Hematopoietic multipotent progenitor cell treated with erythropoietin and hydrocortisone succinate and interleukin-3 and kit ligand, for 17 days (in vitro differentiated cells): Measurements from ENCODE around the gene IBTK.
"Not testable (repeated sequence)": the region's sequence is repeated elsewhere in the genome, so short reads cannot be mapped to it uniquely, and the experiment has no call there.

Experiments used
- DNase-seq: peaks from one replicate; pipeline ENCODE4 v3.0.0-alpha.2; 2015; ENCODE audit warnings: low spot score

IBTK gene

GRCh38 chr6:82178759-82179112 lies 68.8 kb downstream of the IBTK start:
- no peak for DNase-seq

GRCh38 chr6:82178077-82178758 lies 69.3 kb downstream of the IBTK start:
- no peak for DNase-seq

GRCh38 chr6:82176616-82177015 lies 70.9 kb downstream of the IBTK start:
- DNase-seq = no peak

- DNase-seq = no peak
Measured at GRCh38 chr6:82172594-82172993, 75.0 kb downstream of the IBTK start.

GRCh38 chr6:82169138-82169876 lies 78.2 kb downstream of the IBTK start:
- DNase-seq = no peak

- no peak for DNase-seq
Measured at GRCh38 chr6:82166493-82166892, 81.1 kb downstream of the IBTK start.

- DNase-seq = no peak
Measured at GRCh38 chr6:82160255-82160990, 87.1 kb downstream of the IBTK start.

- not testable (repeated sequence) for DNase-seq
Measured at GRCh38 chr6:82152786-82153185, 94.8 kb downstream of the IBTK start.

- DNase-seq = not testable (repeated sequence)
Measured at GRCh38 chr6:82151147-82151546, 96.4 kb downstream of the IBTK start.

GRCh38 chr6:82145926-82146452 lies 101.6 kb downstream of the IBTK start:
- DNase-seq = no peak

GRCh38 chr6:82144852-82145340 lies 102.6 kb downstream of the IBTK start:
- no peak for DNase-seq

- no peak for DNase-seq
Measured at GRCh38 chr6:82144007-82144851, 103.3 kb downstream of the IBTK start.

GRCh38 chr6:82143041-82143481 lies 104.5 kb downstream of the IBTK start:
- DNase-seq = no peak

- DNase-seq = no peak
Measured at GRCh38 chr6:82142524-82142923, 105.0 kb downstream of the IBTK start.

- no peak for DNase-seq
Measured at GRCh38 chr6:82138075-82138791, 109.3 kb downstream of the IBTK start.

- no peak for DNase-seq
Measured at GRCh38 chr6:82131441-82131840, 116.1 kb downstream of the IBTK start.

- no peak for DNase-seq
Measured at GRCh38 chr6:82129797-82130196, 117.7 kb downstream of the IBTK start.

- not testable (repeated sequence) for DNase-seq
Measured at GRCh38 chr6:82128973-82129372, 118.6 kb downstream of the IBTK start.

- DNase-seq = no peak
Measured at GRCh38 chr6:82123632-82124031, 123.9 kb downstream of the IBTK start.
